GM18858 (cell line): Measurements from ENCODE around the gene CACHD1.

Experiments
- ATAC-seq: cut with Tn5 transposase; IDR thresholded peaks from one replicate; pipeline ENCODE4 v1.9.1; 2021; ENCODE audit not compliant: unreplicated experiment

CACHD1 gene

DNA sequence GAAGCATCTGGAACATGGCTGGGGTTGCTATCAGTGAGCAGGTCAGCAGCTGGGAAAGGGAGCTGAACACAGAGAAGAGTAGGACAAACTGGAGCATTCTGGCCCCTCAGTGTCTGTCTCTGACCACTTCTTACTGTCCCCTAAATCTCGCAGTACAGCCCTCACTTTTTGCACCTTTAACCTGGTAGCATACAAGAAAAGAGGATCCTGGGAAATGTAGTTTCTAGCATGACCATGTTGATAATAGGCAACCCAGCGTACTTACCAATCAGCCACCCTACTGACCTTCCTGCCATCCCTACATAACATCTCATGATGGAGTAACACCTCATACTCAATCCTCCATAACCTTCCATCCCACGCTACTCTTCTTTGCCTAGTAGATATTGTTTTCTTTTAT is 175.8 kb downstream of the CACHD1 start:
- ATAC-seq = no peak

DNA sequence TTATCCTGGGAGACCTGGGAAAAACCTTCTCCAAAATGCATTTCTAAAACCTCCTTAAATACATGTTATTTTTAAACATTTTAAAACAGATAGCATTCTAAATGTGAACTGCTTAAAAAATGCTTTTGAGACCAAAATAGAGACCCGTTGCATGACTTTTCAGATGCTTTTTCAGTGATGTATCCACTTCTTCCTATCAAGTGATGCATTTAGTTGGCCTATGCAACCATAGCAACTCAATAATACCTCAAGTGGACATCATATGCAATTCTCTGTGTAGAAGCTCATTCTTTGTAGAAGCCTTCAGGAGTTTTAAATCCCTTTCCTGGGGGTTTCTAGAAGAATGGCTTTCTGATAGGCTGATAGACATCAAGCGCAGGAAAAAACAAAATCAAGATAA is 180.5 kb downstream of the CACHD1 start:
- ATAC-seq = no peak

DNA sequence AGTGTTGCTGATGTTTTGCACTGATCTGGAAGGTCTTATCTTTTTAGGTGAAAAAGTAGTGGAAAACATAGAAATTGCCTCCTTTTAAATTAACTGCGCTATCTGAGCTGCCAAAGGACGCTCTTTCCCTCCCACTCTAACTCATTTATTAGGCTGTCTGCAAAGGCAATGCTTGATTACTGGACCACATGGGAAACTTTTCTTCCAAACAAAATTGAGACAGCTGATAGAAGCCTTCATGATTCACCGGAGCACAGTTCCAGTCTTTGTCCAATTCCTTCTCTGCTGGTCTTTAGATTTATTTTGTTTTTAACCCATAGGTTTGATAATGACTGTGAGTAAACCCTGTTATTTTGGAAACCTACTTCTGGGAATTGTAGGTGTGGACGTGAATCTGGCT is 181.9 kb downstream of the CACHD1 start:
- no peak for ATAC-seq

DNA sequence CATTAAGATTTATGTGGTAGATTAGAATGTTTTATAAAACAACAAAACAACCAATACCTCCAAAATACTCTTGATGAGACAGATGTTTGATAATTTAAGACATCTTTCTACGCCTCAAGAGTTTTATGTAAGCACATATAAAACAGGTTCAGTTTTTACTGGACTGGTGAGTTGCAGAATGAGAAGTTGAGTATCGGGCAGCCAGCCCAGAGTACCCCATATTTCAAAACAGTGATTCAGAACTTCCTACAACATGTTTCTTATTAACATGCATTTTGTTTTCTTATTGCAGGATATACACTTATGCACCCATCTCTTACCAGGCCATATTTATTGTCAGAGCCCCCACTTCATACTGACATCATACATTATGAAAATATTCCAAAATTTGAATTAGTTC is 183.5 kb downstream of the CACHD1 start:
- ATAC-seq = no peak

GRCh38 chr1:64654519-64655341 is 184.8 kb downstream of the CACHD1 start:
- no peak for ATAC-seq

- no peak for ATAC-seq
Measured at GRCh38 chr1:64655861-64656260, 185.9 kb downstream of the CACHD1 start.

GRCh38 chr1:64659478-64660138 is 189.7 kb downstream of the CACHD1 start:
- no peak for ATAC-seq

DNA sequence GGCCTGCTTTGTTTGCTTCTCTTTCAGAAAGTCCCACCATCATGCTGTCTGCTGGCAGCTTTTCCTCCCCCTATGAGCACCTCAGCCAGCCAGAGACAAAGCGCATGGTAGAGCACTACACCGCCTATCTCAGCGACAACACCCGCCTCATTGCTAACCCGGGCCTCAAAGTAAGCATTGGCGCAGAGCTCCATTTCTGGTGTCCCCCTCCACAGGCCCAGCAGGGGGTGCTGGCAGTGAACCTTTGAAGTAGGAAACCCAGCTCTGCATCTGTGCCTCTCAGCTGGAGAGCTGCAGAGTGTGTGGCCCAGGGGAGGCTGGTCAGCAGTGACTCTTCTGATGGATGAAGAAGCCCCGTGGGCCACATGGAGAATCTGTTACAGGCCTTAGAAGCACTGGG is 193.7 kb downstream of the CACHD1 start:
- no peak for ATAC-seq

- ATAC-seq = no peak
Measured at GRCh38 chr1:64664299-64664698, 194.4 kb downstream of the CACHD1 start.

DNA sequence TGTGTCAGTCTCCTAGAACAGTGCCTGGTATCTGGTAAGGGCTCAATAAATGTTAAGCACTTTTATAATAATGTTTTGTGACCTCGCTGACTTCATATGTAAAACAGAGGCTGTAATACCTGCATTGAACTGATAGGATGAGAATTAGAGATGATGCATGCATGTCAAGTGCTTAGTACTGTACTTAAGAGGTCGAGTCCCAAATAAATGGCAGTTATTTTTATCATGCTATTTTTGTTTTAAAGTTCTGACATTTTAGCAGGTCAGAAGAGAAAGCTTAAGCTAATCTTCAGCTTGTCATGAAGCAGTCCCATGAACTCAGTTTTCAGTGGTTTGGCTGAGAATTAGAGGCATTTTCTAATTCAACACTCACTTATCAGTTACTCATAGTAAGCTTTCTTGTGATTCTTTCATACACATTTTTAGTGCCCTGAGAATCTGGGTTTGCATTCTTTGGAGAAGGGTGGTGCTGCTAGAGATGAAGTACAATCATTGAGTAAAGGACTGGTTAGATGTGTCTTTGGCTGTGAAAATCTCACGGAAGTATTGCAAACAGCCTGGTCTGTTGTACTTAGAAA is 199.3 kb downstream of the CACHD1 start:
- ATAC-seq = no peak

- ATAC-seq = no peak
Measured at GRCh38 chr1:64675718-64676345, 205.9 kb downstream of the CACHD1 start.

DNA sequence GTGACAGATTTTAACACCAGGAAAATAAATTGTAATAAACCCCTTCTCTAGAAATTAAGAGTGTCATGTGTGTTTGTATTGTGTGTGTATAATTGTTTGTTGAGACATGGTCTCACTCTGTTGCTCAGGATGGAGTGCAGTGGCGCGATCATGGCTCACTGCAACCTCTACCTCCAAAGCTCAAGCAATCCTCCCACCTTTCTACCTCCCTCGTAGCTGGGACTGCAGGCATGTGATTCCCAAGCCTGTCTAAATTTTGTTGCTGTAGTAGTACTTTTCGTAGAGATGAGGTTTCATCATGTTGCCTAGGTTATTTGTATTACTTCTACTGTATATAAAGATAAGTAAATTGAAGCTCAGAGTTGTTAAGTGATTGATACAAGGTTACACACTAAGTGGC is 206.5 kb downstream of the CACHD1 start:
- no peak for ATAC-seq

- no peak for ATAC-seq
Measured at GRCh38 chr1:64677532-64677931, 207.6 kb downstream of the CACHD1 start.

DNA sequence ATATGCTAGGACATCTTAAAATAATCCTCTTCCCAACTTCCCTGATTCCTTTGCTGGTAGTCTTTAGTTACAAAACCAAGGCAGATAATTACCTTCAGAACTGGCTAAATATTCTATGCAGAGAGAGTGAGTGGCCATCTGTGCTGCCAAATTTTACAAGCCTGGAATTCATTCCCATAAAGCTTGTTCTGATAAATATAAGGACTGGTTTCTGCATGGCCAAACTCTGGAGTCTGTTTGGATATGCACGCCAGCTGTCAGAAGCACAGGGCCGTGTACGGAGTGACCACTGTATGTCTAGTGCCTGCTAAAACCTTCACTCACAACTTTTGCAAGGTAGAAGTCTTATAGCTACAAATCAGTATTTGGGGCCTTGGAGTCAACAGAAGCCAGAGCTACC is 208.4 kb downstream of the CACHD1 start:
- no peak for ATAC-seq

GRCh38 chr1:64679177-64679576 is 209.2 kb downstream of the CACHD1 start:
- no peak for ATAC-seq

- ATAC-seq = no peak
Measured at GRCh38 chr1:64680599-64680998, 210.7 kb downstream of the CACHD1 start.

- no peak for ATAC-seq
Measured at GRCh38 chr1:64681043-64681442, 211.1 kb downstream of the CACHD1 start.

DNA sequence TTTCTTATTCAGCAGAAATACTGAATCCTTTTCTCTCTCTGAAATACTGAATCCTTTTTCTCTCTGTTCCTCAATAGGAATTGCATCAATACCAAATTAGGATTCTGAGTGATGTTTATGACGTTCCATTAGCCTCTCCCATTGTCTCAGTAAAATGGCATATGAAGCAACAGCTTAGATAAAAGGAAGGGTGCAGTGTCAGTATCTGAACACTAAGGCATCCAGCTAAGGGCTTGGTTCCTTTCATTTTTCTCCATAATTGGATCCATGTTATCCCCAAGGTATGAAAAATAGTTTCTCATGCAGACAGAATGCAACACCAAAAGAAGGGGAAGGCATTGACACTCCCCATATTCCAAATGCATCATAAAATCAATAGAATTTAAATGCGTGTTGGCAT is 213.5 kb downstream of the CACHD1 start:
- no peak for ATAC-seq

- ATAC-seq = no peak
Measured at GRCh38 chr1:64685217-64685616, 215.3 kb downstream of the CACHD1 start.

DNA sequence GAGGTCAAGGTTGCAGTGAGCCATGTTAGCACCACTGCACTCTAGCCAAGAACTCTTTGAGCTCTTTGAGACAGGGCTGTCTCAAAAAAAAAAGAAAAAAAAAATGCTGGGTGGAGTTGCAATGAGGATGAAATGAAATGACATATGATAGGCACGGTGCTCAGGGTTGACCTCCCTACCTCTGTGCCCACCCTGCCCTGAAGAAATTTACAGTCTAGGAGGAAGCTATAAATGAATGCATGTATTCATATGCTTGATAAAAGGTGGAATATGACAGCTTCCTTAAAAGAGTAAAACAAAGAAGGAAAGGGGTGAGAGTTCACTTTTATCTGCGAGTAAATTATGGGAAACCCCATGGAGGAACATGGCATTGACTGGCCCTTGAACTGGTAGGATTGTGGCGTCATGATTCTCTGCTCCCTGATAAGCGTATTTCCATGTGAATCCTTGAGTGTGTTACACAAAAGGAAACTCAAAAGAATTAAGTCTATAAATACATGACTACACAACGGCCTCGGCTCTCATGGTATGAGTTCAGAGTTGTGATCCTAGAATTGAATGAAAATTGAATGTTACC is 215.9 kb downstream of the CACHD1 start:
- no peak for ATAC-seq
